ENCODE data around the gene ARID3A.

The ARID3A gene

DNA sequence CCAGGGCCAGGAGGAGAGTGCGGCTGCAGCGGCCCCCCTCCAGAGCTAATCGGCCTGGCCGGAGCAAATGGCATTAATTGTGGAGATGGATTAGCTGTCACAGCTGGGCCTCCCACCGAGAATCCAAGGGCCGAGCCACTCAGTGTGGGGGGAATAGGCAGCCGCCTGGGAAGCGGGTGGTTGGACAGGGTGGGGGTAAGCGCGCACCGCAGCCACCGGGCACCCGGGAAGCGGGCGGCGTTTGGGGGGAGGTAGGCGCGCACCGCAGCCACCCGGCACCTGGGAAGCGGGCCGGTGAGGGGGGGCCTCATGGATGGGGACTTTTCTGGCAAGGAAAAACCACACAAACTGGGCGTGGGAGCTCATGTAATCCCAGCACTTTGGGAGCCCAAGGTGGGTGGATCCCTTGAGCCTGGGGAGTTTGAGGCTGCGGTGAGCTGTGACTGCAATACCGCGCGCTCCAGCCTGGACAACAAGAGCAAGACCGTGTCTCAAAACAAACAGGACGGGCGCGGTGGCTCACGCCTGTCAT lies 22.5 kb upstream of the ARID3A start:
- H3K9me3 ChIP-seq (replicated peaks; ENCODE audit: insufficient read depth, low read length), result no peaks in the 10 kb centered on the region
- no peak overlapping the region for H3K4me3 ChIP-seq (ENCODE audit: low read length)
- no peak overlapping the region for H3K27ac ChIP-seq (ENCODE audit: low read length)
- no peak overlapping the region for H3K4me2 ChIP-seq (ENCODE audit: low read depth, low read length)
- H4K20me1 ChIP-seq (ENCODE audit: insufficient read depth, low read length), result no peaks in the 10 kb centered on the region
- no peak overlapping the region for H3K9ac ChIP-seq (ENCODE audit: low read length)
- no peak overlapping the region for H2AFZ ChIP-seq (ENCODE audit: low read length)
- H3K36me3 ChIP-seq (replicated peaks; ENCODE audit: insufficient read depth, low read length), result no peaks in the 10 kb centered on the region
- no peaks in the 10 kb centered on the region for H3K9me2 ChIP-seq (replicated peaks; ENCODE audit: insufficient read depth, low read length)
- peaks cover 8% of the 10 kb centered on the region for H3K79me2 ChIP-seq (ENCODE audit: low read length)
- TF ChIP-seq EZH2 (optimal IDR thresholded peaks at IDR 0.05; ENCODE audit: low read depth, low read length) (no peak), EZH2phosphoT487 (IDR thresholded peaks at IDR 0.05; ENCODE audit: low read length) (no peak)
- TF ChIP-seq, protein P1, sequence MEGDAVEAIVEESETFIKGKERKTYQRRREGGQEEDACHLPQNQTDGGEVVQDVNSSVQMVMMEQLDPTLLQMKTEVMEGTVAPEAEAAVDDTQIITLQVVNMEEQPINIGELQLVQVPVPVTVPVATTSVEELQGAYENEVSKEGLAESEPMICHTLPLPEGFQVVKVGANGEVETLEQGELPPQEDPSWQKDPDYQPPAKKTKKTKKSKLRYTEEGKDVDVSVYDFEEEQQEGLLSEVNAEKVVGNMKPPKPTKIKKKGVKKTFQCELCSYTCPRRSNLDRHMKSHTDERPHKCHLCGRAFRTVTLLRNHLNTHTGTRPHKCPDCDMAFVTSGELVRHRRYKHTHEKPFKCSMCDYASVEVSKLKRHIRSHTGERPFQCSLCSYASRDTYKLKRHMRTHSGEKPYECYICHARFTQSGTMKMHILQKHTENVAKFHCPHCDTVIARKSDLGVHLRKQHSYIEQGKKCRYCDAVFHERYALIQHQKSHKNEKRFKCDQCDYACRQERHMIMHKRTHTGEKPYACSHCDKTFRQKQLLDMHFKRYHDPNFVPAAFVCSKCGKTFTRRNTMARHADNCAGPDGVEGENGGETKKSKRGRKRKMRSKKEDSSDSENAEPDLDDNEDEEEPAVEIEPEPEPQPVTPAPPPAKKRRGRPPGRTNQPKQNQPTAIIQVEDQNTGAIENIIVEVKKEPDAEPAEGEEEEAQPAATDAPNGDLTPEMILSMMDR (IDR thresholded peaks at IDR 0.05; ENCODE audit: low read length), result no peak
- no peaks in the 10 kb centered on the region for H3F3A ChIP-seq (ENCODE audit: insufficient read depth, low read length)
- no peaks in the 10 kb centered on the region for H3K4me1 ChIP-seq (ENCODE audit: low read length)
- no peak for DNase-seq
- H3K27me3 ChIP-seq (replicated peaks; ENCODE audit: insufficient read depth, low read length), result no peaks in the 10 kb centered on the region

DNA sequence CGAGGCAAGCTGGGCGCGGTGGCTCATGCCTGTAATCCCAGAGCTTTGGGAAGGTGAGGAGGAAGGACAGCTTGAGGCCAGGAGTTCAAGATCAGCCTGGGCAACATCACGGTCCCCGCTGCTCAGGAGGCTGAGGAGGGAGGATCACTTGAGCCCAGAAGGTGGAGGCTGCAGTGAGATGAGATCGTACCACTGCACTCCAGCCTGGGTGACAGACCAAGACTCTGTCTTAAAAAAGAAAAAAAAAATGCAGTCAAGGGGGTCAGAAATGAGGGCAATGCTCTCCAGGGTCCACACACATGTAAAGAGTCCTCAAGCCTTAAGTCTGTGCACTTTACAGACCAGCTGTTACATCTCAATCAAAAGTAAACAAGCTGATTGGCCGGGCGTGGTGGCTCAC lies 21.3 kb upstream of the ARID3A start:
- no peaks in the 10 kb centered on the region for H3K9me3 ChIP-seq (replicated peaks; ENCODE audit: insufficient read depth, low read length)
- 0 out of 2 replicates have a peak, but pooled peaks cover 4% of the 10 kb centered on the region for H3K4me1 ChIP-seq (ENCODE audit: low read length)
- H3K9me2 ChIP-seq (replicated peaks; ENCODE audit: insufficient read depth, low read length), result no peaks in the 10 kb centered on the region
- H3K4me3 ChIP-seq (ENCODE audit: low read length), result no peak overlapping the region
- no peak overlapping the region for H3K27ac ChIP-seq (ENCODE audit: low read length)
- no peaks in the 10 kb centered on the region for H3K27me3 ChIP-seq (replicated peaks; ENCODE audit: insufficient read depth, low read length)
- DNase-seq, result no peak
- peaks cover 6% of the 10 kb centered on the region for H3F3A ChIP-seq (ENCODE audit: insufficient read depth, low read length)
- no peak overlapping the region for H3K9ac ChIP-seq (ENCODE audit: low read length)
- TF ChIP-seq EZH2 (optimal IDR thresholded peaks at IDR 0.05; ENCODE audit: low read depth, low read length) (no peak), EZH2phosphoT487 (IDR thresholded peaks at IDR 0.05; ENCODE audit: low read length) (no peak)
- TF ChIP-seq, protein P1 (IDR thresholded peaks at IDR 0.05; ENCODE audit: low read length), result no peak
- no peak overlapping the region for H2AFZ ChIP-seq (ENCODE audit: low read length)
- peaks cover 8% of the 10 kb centered on the region for H3K79me2 ChIP-seq (ENCODE audit: low read length)
- H3K4me2 ChIP-seq (ENCODE audit: low read depth, low read length), result no peak overlapping the region
- H3K36me3 ChIP-seq (replicated peaks; ENCODE audit: insufficient read depth, low read length), result no peaks in the 10 kb centered on the region
- H4K20me1 ChIP-seq (ENCODE audit: insufficient read depth, low read length), result no peaks in the 10 kb centered on the region

DNA sequence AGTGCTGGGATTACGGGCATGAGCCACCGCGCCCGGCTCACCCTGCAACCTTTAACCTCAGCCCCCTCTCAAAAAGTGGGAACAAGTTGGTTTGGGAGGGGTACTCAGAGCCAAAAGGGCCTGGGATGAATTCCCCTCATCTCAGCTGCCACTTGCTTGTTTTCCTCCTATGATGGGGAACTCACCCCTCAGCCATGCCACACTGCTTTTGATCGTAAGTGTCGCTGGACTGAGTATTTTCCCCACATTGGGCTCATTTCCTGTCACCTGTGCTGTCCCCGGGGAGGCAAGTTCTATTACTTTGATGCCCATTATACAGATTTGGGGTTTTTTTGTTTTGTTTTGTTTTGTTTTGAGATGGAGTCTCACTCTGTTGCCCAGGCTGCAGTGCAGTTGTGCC lies 19.4 kb upstream of the ARID3A start:
- Histone ChIP-seq H3K4me2 (ENCODE audit: low read depth, low read length) (no peak overlapping the region), H3K27me3 (replicated peaks; ENCODE audit: insufficient read depth, low read length) (no peaks in the 10 kb centered on the region), H3F3A (ENCODE audit: insufficient read depth, low read length) (peaks cover 9% of the 10 kb centered on the region), H3K27ac (ENCODE audit: low read length) (no peak overlapping the region), H2AFZ (ENCODE audit: low read length) (no peak overlapping the region), H3K79me2 (ENCODE audit: low read length) (peaks cover 13% of the 10 kb centered on the region), H3K9me3 (replicated peaks; ENCODE audit: insufficient read depth, low read length) (no peaks in the 10 kb centered on the region), H3K4me3 (ENCODE audit: low read length) (no peak overlapping the region), H3K36me3 (replicated peaks; ENCODE audit: insufficient read depth, low read length) (no peaks in the 10 kb centered on the region), H3K9me2 (replicated peaks; ENCODE audit: insufficient read depth, low read length) (no peaks in the 10 kb centered on the region), H3K9ac (ENCODE audit: low read length) (no peak overlapping the region), H3K4me1 (ENCODE audit: low read length) (0 out of 2 replicates have a peak, but pooled peaks cover 7% of the 10 kb centered on the region), H4K20me1 (ENCODE audit: insufficient read depth, low read length) (no peaks in the 10 kb centered on the region)
- no peak for TF ChIP-seq EZH2 (optimal IDR thresholded peaks at IDR 0.05; ENCODE audit: low read depth, low read length)
- TF ChIP-seq, protein P1 (IDR thresholded peaks at IDR 0.05; ENCODE audit: low read length), result no peak
- TF ChIP-seq EZH2phosphoT487 (IDR thresholded peaks at IDR 0.05; ENCODE audit: low read length), result no peak
- DNase-seq, result no peak

All from MM.1S (cell line).